Fibroblast of mammary gland (primary cell): ENCODE data around the gene LHCGR.
A peak's percentile ranks its signal among the peaks of the same experiment; 100 is the strongest.
"Not testable (repeated sequence)": the region's sequence is repeated elsewhere in the genome, so short reads cannot be mapped to it uniquely, and the experiment has no call there.

Experiments used
- DNase-seq: peaks from one replicate; pipeline ENCODE4 v3.0.0-alpha.2; 2010; ENCODE audit warnings: low read depth
- H3K4me3 ChIP-seq: 2 replicates; pipeline ENCODE4 v1.5.1; 2011; ENCODE audit warnings: low read depth, mild to moderate bottlenecking, low read length, moderate library complexity; ENCODE audit not compliant: control insufficient read depth
- TF ChIP-seq, protein P1 (sequence below): conservative IDR thresholded peaks from 2 replicates; pipeline ENCODE4 v1.5.1; 2011; ENCODE audit warnings: low read depth, low read length, inconsistent platforms; ENCODE audit not compliant: control insufficient read depth, insufficient read depth

LHCGR gene

DNA sequence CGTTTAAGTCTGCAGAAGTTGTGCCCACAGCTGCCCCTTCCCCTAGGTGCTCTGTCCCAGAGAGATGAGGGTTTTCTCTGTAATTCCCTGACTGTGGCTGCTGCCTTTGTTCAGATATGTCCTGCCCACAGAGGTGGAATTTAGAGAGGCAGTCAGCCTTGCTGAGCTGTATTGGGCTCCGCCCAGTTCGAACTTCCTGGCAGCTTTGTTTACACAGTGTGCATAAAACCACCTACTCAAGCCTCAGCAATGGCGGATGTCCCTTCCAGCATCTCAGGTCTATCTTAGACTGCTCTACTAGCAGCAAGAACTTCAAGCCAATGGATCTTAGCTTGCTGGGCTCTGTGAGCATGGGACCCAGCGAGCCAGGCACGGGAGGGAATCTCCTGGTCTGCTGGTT is 48.1 kb downstream of the LHCGR start:
- no peak overlapping the region for H3K4me3 ChIP-seq
- TF ChIP-seq, protein P1, sequence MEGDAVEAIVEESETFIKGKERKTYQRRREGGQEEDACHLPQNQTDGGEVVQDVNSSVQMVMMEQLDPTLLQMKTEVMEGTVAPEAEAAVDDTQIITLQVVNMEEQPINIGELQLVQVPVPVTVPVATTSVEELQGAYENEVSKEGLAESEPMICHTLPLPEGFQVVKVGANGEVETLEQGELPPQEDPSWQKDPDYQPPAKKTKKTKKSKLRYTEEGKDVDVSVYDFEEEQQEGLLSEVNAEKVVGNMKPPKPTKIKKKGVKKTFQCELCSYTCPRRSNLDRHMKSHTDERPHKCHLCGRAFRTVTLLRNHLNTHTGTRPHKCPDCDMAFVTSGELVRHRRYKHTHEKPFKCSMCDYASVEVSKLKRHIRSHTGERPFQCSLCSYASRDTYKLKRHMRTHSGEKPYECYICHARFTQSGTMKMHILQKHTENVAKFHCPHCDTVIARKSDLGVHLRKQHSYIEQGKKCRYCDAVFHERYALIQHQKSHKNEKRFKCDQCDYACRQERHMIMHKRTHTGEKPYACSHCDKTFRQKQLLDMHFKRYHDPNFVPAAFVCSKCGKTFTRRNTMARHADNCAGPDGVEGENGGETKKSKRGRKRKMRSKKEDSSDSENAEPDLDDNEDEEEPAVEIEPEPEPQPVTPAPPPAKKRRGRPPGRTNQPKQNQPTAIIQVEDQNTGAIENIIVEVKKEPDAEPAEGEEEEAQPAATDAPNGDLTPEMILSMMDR: no peak
- no peak for DNase-seq

DNA sequence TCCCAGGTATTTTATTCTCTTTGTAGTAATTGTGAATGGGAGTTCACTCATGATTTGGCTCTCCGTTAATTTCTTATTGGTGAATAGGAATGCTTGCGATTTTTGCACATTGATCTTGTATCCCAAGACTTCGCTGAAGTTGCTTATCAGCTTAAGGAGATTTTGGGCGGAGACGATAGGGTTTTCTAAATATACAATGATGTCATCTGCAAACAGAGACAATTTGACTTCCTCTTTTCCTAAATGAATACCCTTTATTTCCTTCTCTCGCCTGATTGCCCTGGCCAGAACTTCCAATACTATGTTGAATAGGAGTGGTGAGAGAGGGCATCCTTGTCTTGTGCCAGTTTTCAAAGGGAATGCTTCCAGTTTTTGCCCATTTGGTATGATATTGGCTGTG is 51.9 kb downstream of the LHCGR start:
- not testable (repeated sequence) for H3K4me3 ChIP-seq, DNase-seq

DNA sequence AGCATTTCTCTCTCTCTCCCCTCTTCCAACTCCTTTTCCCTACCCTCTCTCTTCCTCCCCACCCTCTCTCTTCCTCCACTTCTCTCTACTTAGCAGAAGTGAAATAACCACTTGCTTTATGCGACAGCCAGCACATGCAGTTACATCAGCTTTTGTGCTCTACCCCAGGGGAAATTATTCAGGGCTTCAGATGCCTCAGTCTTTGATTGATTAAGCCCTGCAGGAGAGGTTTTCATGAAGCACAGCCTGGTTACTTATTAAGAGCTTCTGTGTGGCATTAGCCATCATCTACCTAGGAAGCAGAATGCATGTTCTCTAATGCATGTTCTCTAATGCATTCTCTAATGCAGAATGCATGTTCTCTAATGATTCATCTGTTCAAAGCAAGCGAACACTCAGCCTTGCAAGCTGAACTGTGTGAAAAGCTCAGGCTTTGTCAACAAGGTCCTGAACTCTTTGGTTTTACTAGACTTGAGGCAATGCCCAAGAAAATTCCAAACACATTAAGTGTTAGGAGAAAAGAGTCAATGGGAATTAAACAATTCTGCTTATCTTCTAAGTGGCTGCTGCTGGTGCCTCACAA is 56.1 kb downstream of the LHCGR start:
- TF ChIP-seq, protein P1: no peak
- DNase-seq: peak; percentile 52
- no peak overlapping the region for H3K4me3 ChIP-seq

DNA sequence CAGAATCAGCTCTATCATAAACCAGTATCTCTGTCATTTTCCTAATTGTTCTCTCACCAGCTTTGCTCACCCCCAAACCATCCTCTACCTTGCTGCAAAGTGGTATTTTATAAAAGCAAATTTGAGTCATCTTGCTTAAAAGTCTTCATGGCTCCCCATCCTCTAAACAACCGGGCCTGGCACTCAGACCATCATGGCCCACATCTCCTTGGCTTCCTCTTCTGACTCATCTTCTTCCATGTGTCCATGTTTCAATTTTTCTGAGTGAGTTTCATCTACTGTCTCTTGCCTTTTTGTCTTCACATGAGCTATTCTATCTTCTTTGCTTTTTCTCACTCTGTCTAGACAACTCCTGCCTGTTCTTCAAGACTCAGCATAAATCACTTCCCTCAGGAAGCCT is 58.6 kb downstream of the LHCGR start:
- TF ChIP-seq, protein P1: no peak
- no peak overlapping the region for H3K4me3 ChIP-seq
- DNase-seq: no peak

DNA sequence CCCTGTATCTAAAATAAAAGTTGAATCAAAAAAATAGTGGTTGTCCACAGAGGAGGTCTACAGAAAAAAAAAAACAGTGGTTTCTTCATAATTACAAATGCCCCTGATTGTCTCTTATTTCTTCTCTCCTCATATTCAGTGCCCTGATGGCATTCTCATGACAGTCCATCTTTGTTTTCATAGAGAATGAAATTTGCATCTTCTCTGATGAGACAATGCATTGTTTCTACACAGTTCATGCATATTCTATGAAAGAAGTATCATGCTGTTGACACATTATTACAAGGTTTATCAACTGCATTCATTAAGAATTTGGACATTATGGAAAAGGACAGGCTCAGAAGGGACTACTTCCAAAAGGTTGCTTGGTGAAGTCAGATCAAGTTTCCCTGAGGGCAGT is 59.5 kb downstream of the LHCGR start:
- DNase-seq: no peak

DNA sequence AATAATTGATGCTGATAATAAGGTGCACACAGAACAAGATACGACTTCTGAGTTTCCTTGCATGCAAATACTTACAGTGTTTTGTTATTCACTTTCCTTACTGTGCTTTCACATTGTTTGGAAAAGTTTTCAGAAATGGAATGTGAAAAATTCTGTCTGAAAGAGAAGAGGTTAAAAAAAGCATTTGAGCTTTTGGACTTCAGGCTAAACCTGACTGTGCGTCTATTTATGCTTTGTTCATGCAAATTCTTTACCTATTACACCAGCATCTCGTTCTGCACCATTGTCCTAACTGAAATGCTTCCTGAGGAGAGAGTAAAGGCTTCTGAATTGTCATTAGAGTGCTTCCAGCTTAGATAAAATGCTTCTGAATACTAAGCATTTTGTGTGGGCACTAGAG is 61.4 kb downstream of the LHCGR start:
- TF ChIP-seq, protein P1: no peak

More for the DNA sequence above, 59.5 kb downstream of the LHCGR start:
- no peak overlapping the region for H3K4me3 ChIP-seq
- TF ChIP-seq, protein P1: no peak

DNA sequence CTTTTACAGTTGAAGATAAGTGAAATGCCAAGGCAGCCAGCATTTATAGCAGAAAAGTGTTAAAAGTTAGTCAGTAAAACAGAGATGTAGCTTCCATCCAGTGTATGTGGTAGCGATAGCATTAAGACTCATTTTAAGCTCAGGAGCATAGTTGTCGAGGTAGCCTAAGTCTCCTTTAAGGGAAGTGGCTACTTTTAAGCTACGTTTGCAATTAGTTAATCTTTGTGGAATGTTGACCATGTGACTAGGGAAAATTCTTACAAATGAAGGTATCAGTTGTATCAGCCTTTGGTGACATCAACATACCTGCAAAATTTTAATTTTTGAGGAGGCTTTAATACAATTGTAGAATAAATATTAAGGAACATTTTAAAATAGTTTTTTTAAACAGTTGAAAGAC is 61.9 kb downstream of the LHCGR start:
- DNase-seq: no peak
- TF ChIP-seq, protein P1: no peak
- no peak overlapping the region for H3K4me3 ChIP-seq

More for the DNA sequence above, 61.4 kb downstream of the LHCGR start:
- H3K4me3 ChIP-seq: no peak overlapping the region
- DNase-seq: no peak

DNA sequence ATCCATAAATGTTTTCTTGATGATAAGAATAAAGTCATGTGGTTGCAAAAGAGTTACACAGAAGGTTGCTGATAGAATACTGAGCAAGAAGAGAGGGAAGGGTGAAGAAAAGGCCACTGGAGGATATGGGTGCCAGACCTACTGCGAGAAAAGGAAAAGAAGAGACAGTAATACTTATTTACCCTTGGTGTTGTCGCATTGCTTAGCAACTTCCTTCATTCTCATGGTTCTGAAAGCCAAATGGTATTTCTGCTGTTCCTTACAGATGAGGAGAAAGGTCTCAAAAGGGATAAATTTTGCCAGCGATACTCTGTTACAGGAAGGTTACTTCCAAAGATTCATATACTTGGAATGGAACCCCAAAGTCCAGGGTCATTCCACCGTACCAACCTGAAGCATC is 62.5 kb downstream of the LHCGR start:
- DNase-seq: no peak
- TF ChIP-seq, protein P1: no peak
- no peak overlapping the region for H3K4me3 ChIP-seq
